ENCODE data around the gene CRACDL. TPM values are rescaled to one million over a fixed set of nuclear protein-coding genes. Genes with fewer than 3 reads are reported as not detected.
A peak's percentile ranks its signal among the peaks of the same experiment; 100 is the strongest.

Gene CRACDL
- polyA plus RNA-seq, 1 donor (not counting 4 experiments of a cell fraction or from before 2014, with no cell fraction given) = 1.6 TPM

- Histone ChIP-seq H3K4me2 (ENCODE audit: control insufficient read depth, extremely low read depth, insufficient read depth, low read depth, low read length) (no peak overlapping the region), H3K4me3 (ENCODE audit: control insufficient read depth in 2 of 3, extremely low read depth in 1 of 3, insufficient read depth in 2 of 3, low read depth in 1 of 3, low read length in 3 of 3) (no peak overlapping the region), H4K20me1 (ENCODE audit: control insufficient read depth, extremely low read depth, insufficient read depth, low read length) (no peaks in the 10 kb centered on the region), H3K9me3 (ENCODE audit: control insufficient read depth, low read depth, low read length) (no peaks in the 10 kb centered on the region), H2AFZ (ENCODE audit: control insufficient read depth, low read length) (no peak overlapping the region), H3K36me3 (ENCODE audit: control insufficient read depth in 2 of 2, extremely low read depth in 1 of 2, insufficient read depth in 2 of 2, low read length in 2 of 2) (peaks cover 0 to 2% of the 10 kb centered on the region in 2 experiments), H3K9ac (ENCODE audit: control insufficient read depth, extremely low read depth, insufficient read depth, low read length) (no peak overlapping the region), H3K27ac (ENCODE audit: control insufficient read depth, insufficient read depth, low read length) (no peak overlapping the region), H3K4me1 (ENCODE audit: control insufficient read depth, extremely low read depth, insufficient read depth, low read length) (no peaks in the 10 kb centered on the region), H3K79me2 (ENCODE audit: control insufficient read depth, insufficient read depth, low read length) (no peaks in the 10 kb centered on the region), H3K9me1 (ENCODE audit: control insufficient read depth, extremely low read depth, insufficient read depth, low read length) (no peaks in the 10 kb centered on the region), H3K27me3 (ENCODE audit: control insufficient read depth, extremely low read depth, insufficient read depth, low read length) (peaks cover 5% of the 10 kb centered on the region)
- FAIRE-seq (no peak), DNase-seq (ENCODE audit: low read depth, low spot score) (no peak)
- TF ChIP-seq EZH2 (IDR thresholded peaks at IDR 0.05; ENCODE audit: low read length) (no peak), CTCF (optimal IDR thresholded peaks at IDR 0.05 in 1 of 3, IDR thresholded peaks at IDR 0.05 in 1 of 3, conservative IDR thresholded peaks at IDR 0.05 in 1 of 3; ENCODE audit: extremely low read depth in 1 of 3, insufficient read depth in 2 of 3, low read length in 3 of 3) (no peak)
- dilution Hi-C loops (cut with MboI; ENCODE audit: extremely low pct_ligation_motif_present, low sequenced_read_pairs) = no loop called here
Observed at GRCh38 chr2:98824256-98825019, 111.6 kb downstream of the CRACDL start.

- Histone ChIP-seq H3K79me2 (ENCODE audit: control insufficient read depth, insufficient read depth, low read length) (no peaks in the 10 kb centered on the region), H3K4me1 (ENCODE audit: control insufficient read depth, extremely low read depth, insufficient read depth, low read length) (no peaks in the 10 kb centered on the region), H3K9ac (ENCODE audit: control insufficient read depth, extremely low read depth, insufficient read depth, low read length) (no peak overlapping the region), H3K27ac (ENCODE audit: control insufficient read depth, insufficient read depth, low read length) (no peak overlapping the region), H3K4me2 (ENCODE audit: control insufficient read depth, extremely low read depth, insufficient read depth, low read depth, low read length) (no peak overlapping the region), H3K9me1 (ENCODE audit: control insufficient read depth, extremely low read depth, insufficient read depth, low read length) (no peaks in the 10 kb centered on the region), H3K4me3 (ENCODE audit: control insufficient read depth in 2 of 3, extremely low read depth in 1 of 3, insufficient read depth in 2 of 3, low read depth in 1 of 3, low read length in 3 of 3) (no peak overlapping the region), H3K9me3 (ENCODE audit: control insufficient read depth, low read depth, low read length) (no peaks in the 10 kb centered on the region), H4K20me1 (ENCODE audit: control insufficient read depth, extremely low read depth, insufficient read depth, low read length) (no peaks in the 10 kb centered on the region), H3K36me3 (ENCODE audit: control insufficient read depth in 2 of 2, extremely low read depth in 1 of 2, insufficient read depth in 2 of 2, low read length in 2 of 2) (peaks cover 0 to 2% of the 10 kb centered on the region in 2 experiments), H2AFZ (ENCODE audit: control insufficient read depth, low read length) (no peak overlapping the region), H3K27me3 (ENCODE audit: control insufficient read depth, extremely low read depth, insufficient read depth, low read length) (peaks cover 5% of the 10 kb centered on the region)
- no peak for TF ChIP-seq EZH2 (IDR thresholded peaks at IDR 0.05; ENCODE audit: low read length)
- no peak for TF ChIP-seq CTCF (optimal IDR thresholded peaks at IDR 0.05 in 1 of 3, IDR thresholded peaks at IDR 0.05 in 1 of 3, conservative IDR thresholded peaks at IDR 0.05 in 1 of 3; ENCODE audit: extremely low read depth in 1 of 3, insufficient read depth in 2 of 3, low read length in 3 of 3)
- DNase-seq (ENCODE audit: low read depth, low spot score) (no peak), FAIRE-seq (peak; percentile 20)
- dilution Hi-C loops (cut with MboI; ENCODE audit: extremely low pct_ligation_motif_present, low sequenced_read_pairs) = no loop called here
Observed at GRCh38 chr2:98823196-98824170, 112.5 kb downstream of the CRACDL start.

All from keratinocyte (primary cell).